A549 treated with ZK216348 at 1 μM for 4 hours (cell line): ENCODE measurements around the gene SLC5A7. TPM values are rescaled to one million over a fixed set of nuclear protein-coding genes. Genes with fewer than 3 reads are reported as not detected.

Source experiments
- total RNA-seq: library from RNA; stranded (reverse); fragments of 200-300 nt; extraction: Qiagen RNA extraction; gene quantifications from 5 replicates; pipeline ENCODE4 v1.2.3, GENCODE V29; 2022; ENCODE audit warnings: low read depth

SLC5A7 gene
- not detected in 5 replicates for total RNA-seq

GRCh38 chr2:107986278-107987217, at the start of gene SLC5A7:
SLC5A7 (plus strand) TSS chr2:107986524; CDS start chr2:107988156, 1,632 bp downstream.

Other genes with a start within 250 kb of the SLC5A7 start
- 0.04 to 0.16 TPM (median 0.10 TPM) in 4 of 5 replicates, not detected in the other for gene RGPD4, start 159.6 kb upstream of the SLC5A7 start, total RNA-seq